HepG2 (cell line): ENCODE measurements around the gene ARL10. TPM values are rescaled to one million over a fixed set of nuclear protein-coding genes. Genes with fewer than 3 reads are reported as not detected.

Source experiments
- AGO2 ChIP-seq: fragments of 200-400 bp; formaldehyde crosslinking; optimal IDR thresholded peaks from 2 replicates; pipeline ENCODE3; 2017; ENCODE audit warnings: mild to moderate bottlenecking, low read depth, low read length, moderate library complexity
- MAZ ChIP-seq, 2 experiments: sonication (generic) in 1 of 2; formaldehyde crosslinking in 1 of 2; IDR thresholded peaks; 2 replicates each; pipeline versions ENCODE4 v1.5.0 to v1.6.1; 2012 to 2020; ENCODE audit warnings: low read depth in 2 of 2, mild to moderate bottlenecking in 2 of 2, borderline replicate concordance in 1 of 2, improper control_type of control experiment in 1 of 2, low read length in 1 of 2, missing genetic modification reagents in 1 of 2, moderate library complexity in 1 of 2
- NBN ChIP-seq: fragments of 450-650 bp; conservative IDR thresholded peaks from 2 replicates; pipeline ENCODE4 v1.6.1; 2017
- NCOR1 ChIP-seq: fragments of 200-600 bp; sonication (generic); IDR thresholded peaks from 2 replicates; pipeline ENCODE4 v1.7.0; 2017; ENCODE audit warnings: antibody characterized with exemption, low read length, borderline replicate concordance
- SALL2 ChIP-seq: sonication (generic); formaldehyde crosslinking; IDR thresholded peaks from 2 replicates; pipeline ENCODE4 v1.8.1; 2023; ENCODE audit warnings: mild to moderate bottlenecking, missing genetic modification reagents, inconsistent platforms
- SRF ChIP-seq: IDR thresholded peaks from 2 replicates; pipeline ENCODE4 v1.6.1; 2011; ENCODE audit warnings: mild to moderate bottlenecking, low read depth, low read length, moderate library complexity
- SYNCRIP ChIP-seq: fragments of 200-400 bp; formaldehyde crosslinking; IDR thresholded peaks from 2 replicates; pipeline ENCODE4 v1.6.1; 2018; ENCODE audit warnings: mild to moderate bottlenecking, low read depth, low read length; ENCODE audit not compliant: insufficient read depth
- TEAD2 ChIP-seq: sonication (generic); formaldehyde crosslinking; IDR thresholded peaks from 2 replicates; pipeline ENCODE4 v1.9.0; 2021; ENCODE audit warnings: missing genetic modification reagents
- THYN1 ChIP-seq: sonication (generic); formaldehyde crosslinking; IDR thresholded peaks from 2 replicates; pipeline ENCODE4 v1.8.1; 2023; ENCODE audit warnings: low read depth, mild to moderate bottlenecking, moderate library complexity, missing genetic modification reagents, borderline replicate concordance
- TMF1 ChIP-seq: sonication (generic); formaldehyde crosslinking; IDR thresholded peaks from 2 replicates; pipeline ENCODE4 v1.8.1; 2022; ENCODE audit warnings: low read depth, missing genetic modification reagents
- ZNF292 ChIP-seq: sonication (generic); formaldehyde crosslinking; IDR thresholded peaks from 2 replicates; pipeline ENCODE4 v1.8.1; 2022; ENCODE audit warnings: mild to moderate bottlenecking, low read depth, missing genetic modification reagents, borderline replicate concordance
- ZNF383 ChIP-seq: sonication (generic); formaldehyde crosslinking; IDR thresholded peaks from 2 replicates; pipeline ENCODE4 v1.4.0; 2020; ENCODE audit warnings: missing genetic modification reagents, mild to moderate bottlenecking, borderline replicate concordance
- ZNF878 ChIP-seq: sonication (generic); formaldehyde crosslinking; IDR thresholded peaks from 2 replicates; pipeline ENCODE4 v1.8.1; 2023; ENCODE audit warnings: mild to moderate bottlenecking, missing genetic modification reagents, moderate library complexity
- ZSCAN31 ChIP-seq: sonication (generic); formaldehyde crosslinking; IDR thresholded peaks from 2 replicates; pipeline ENCODE4 v1.5.0; 2020; ENCODE audit warnings: low read depth, mild to moderate bottlenecking, missing genetic modification reagents
- polyA plus RNA-seq, 8 experiments: library from polyadenylated mRNA; depleted of rRNA in 3 of 8; stranded (reverse) in 7 of 8; unstranded in 1 of 8; fragments of >200 nt; fragmentation: Illumina TruSeq in 4 of 8; extraction: Trizol in 4 of 8; gene quantifications; 2 replicates each; pipeline versions ENCODE4 v1.2.1 to v1.2.3, GENCODE V29; 2011 to 2016; ENCODE audit warnings: low read depth in 4 of 8, missing spikeins in 1 of 8, mixed read lengths in 1 of 8; ENCODE audit not compliant: insufficient read depth in 1 of 8
- total RNA-seq, 5 experiments: library from RNA; depleted of rRNA; stranded (reverse); fragments of >200 nt; fragmentation: Illumina TruSeq; extraction: Trizol; gene quantifications; 2 replicates each; pipeline ENCODE4 v1.2.3, GENCODE V29; 2016; ENCODE audit warnings: low read depth in 1 of 5
- TF ChIP-seq, protein P1 (sequence below): sonication (generic); formaldehyde crosslinking; IDR thresholded peaks from 2 replicates; pipeline ENCODE4 v1.5.1; 2020; ENCODE audit warnings: mild to moderate bottlenecking, missing genetic modification reagents, moderate library complexity
- TF ChIP-seq, protein P2 (sequence below): sonication (generic); formaldehyde crosslinking; IDR thresholded peaks from 2 replicates; pipeline ENCODE4 v1.4.0; 2020; ENCODE audit warnings: missing genetic modification reagents
- TF ChIP-seq, protein P3 (sequence below): sonication (generic); formaldehyde crosslinking; IDR thresholded peaks from 2 replicates; pipeline ENCODE4 v1.4.0; 2020; ENCODE audit warnings: missing genetic modification reagents
- TF ChIP-seq, protein P4 (sequence below): sonication (generic); formaldehyde crosslinking; IDR thresholded peaks from 2 replicates; pipeline ENCODE4 v1.4.0; 2020; ENCODE audit warnings: missing genetic modification reagents

ARL10 gene
- total and polyA plus RNA-seq, 2 of the 13 experiments (the other 11 are each of a cell fraction or from before 2014, with no cell fraction given): 0.18 to 0.50 TPM

DNA sequence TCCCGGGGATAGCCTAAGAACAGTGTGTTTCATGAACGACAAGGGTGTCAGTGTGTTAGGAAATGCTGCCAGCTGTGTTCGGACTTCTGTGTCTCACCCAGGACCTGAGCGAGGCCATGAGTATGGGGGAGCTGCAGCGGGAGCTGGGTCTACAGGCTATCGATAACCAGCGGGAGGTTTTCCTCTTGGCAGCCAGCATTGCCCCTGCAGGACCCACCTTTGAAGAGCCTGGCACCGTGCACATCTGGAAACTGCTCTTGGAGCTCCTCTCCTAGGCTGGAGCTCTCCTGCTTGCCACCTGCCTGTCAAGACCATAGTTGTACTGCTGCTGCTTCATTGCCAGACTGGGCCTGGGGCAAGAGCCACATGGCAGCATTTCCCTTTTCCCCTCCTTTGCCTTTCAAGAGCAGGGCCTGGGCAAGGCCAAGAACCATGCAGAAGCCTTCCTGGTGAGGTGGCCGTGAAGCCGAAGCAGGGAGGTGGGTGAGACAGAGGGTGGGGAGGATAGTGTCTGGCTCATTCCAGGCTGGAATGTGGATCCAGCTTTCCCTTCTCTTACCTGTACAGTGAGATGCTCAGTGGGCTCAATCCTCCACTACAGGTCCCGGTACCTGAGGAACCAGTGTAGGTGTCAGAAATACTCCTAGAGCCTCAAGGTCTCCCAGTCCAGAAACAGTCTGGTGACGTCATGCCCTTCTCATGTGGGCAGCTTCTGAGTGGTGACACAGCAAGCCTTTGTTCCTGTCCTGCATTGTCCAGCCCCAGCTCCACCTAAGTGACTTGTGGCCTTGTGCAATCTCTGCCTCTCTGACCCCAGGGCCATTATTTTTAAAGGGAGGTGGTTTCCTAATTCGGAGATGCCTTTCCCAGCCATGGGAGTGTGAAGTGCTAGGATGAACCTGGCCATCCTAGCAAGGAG, 6.6 kb downstream of the ARL10 start (continued):
- TF ChIP-seq, protein P1, sequence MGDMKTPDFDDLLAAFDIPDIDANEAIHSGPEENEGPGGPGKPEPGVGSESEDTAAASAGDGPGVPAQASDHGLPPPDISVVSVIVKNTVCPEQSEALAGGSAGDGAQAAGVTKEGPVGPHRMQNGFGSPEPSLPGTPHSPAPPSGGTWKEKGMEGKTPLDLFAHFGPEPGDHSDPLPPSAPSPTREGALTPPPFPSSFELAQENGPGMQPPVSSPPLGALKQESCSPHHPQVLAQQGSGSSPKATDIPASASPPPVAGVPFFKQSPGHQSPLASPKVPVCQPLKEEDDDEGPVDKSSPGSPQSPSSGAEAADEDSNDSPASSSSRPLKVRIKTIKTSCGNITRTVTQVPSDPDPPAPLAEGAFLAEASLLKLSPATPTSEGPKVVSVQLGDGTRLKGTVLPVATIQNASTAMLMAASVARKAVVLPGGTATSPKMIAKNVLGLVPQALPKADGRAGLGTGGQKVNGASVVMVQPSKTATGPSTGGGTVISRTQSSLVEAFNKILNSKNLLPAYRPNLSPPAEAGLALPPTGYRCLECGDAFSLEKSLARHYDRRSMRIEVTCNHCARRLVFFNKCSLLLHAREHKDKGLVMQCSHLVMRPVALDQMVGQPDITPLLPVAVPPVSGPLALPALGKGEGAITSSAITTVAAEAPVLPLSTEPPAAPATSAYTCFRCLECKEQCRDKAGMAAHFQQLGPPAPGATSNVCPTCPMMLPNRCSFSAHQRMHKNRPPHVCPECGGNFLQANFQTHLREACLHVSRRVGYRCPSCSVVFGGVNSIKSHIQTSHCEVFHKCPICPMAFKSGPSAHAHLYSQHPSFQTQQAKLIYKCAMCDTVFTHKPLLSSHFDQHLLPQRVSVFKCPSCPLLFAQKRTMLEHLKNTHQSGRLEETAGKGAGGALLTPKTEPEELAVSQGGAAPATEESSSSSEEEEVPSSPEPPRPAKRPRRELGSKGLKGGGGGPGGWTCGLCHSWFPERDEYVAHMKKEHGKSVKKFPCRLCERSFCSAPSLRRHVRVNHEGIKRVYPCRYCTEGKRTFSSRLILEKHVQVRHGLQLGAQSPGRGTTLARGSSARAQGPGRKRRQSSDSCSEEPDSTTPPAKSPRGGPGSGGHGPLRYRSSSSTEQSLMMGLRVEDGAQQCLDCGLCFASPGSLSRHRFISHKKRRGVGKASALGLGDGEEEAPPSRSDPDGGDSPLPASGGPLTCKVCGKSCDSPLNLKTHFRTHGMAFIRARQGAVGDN (CRISPR knock-in tag): peak; percentile 45
- TF ChIP-seq ZSCAN31 (CRISPR knock-in tag) (no peak), TMF1 (CRISPR knock-in tag) (no peak), TEAD2 (CRISPR knock-in tag) (no peak), ZNF878 (CRISPR knock-in tag) (no peak), NCOR1 (no peak), SYNCRIP (no peak), ZNF383 (CRISPR knock-in tag) (no peak), AGO2 (no peak), THYN1 (CRISPR knock-in tag) (no peak), MAZ (IDR thresholded peaks at IDR 0.05; ENCODE audit: borderline replicate concordance, low read depth, low read length) (no peak), MAZ (CRISPR knock-in tag; IDR thresholded peaks at IDR 0.05; ENCODE audit: low read depth) (no peak), SALL2 (CRISPR knock-in tag) (no peak), ZNF292 (CRISPR knock-in tag) (0 out of 2 replicates have a peak, but pooled peaks have one; percentile 26), NBN (no peak), SRF (0 out of 2 replicates have a peak, but pooled peaks have one; percentile 46)
- TF ChIP-seq, protein P2, sequence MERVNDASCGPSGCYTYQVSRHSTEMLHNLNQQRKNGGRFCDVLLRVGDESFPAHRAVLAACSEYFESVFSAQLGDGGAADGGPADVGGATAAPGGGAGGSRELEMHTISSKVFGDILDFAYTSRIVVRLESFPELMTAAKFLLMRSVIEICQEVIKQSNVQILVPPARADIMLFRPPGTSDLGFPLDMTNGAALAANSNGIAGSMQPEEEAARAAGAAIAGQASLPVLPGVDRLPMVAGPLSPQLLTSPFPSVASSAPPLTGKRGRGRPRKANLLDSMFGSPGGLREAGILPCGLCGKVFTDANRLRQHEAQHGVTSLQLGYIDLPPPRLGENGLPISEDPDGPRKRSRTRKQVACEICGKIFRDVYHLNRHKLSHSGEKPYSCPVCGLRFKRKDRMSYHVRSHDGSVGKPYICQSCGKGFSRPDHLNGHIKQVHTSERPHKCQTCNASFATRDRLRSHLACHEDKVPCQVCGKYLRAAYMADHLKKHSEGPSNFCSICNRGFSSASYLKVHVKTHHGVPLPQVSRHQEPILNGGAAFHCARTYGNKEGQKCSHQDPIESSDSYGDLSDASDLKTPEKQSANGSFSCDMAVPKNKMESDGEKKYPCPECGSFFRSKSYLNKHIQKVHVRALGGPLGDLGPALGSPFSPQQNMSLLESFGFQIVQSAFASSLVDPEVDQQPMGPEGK (CRISPR knock-in tag): 0 out of 2 replicates have a peak, but pooled peaks have one; percentile 38
- TF ChIP-seq, protein P3, sequence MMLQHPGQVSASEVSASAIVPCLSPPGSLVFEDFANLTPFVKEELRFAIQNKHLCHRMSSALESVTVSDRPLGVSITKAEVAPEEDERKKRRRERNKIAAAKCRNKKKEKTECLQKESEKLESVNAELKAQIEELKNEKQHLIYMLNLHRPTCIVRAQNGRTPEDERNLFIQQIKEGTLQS (CRISPR knock-in tag): peak; percentile 52; the same call in 1 of the 2 replicates
- TF ChIP-seq, protein P4, sequence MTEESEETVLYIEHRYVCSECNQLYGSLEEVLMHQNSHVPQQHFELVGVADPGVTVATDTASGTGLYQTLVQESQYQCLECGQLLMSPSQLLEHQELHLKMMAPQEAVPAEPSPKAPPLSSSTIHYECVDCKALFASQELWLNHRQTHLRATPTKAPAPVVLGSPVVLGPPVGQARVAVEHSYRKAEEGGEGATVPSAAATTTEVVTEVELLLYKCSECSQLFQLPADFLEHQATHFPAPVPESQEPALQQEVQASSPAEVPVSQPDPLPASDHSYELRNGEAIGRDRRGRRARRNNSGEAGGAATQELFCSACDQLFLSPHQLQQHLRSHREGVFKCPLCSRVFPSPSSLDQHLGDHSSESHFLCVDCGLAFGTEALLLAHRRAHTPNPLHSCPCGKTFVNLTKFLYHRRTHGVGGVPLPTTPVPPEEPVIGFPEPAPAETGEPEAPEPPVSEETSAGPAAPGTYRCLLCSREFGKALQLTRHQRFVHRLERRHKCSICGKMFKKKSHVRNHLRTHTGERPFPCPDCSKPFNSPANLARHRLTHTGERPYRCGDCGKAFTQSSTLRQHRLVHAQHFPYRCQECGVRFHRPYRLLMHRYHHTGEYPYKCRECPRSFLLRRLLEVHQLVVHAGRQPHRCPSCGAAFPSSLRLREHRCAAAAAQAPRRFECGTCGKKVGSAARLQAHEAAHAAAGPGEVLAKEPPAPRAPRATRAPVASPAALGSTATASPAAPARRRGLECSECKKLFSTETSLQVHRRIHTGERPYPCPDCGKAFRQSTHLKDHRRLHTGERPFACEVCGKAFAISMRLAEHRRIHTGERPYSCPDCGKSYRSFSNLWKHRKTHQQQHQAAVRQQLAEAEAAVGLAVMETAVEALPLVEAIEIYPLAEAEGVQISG: 0 out of 2 replicates have a peak, but pooled peaks have one; percentile 21
